Erythroblast (primary cell): ENCODE data around the gene APOM.

Experiments used
- GATA1 ChIP-seq: IDR thresholded peaks from 2 replicates; pipeline ENCODE4 v1.6.1; 2011; ENCODE audit warnings: low read depth, mild to moderate bottlenecking, control low read depth, low read length, moderate library complexity
- POLR2A ChIP-seq: IDR thresholded peaks from 2 replicates; pipeline ENCODE4 v1.6.1; 2011; ENCODE audit warnings: mild to moderate bottlenecking, low read length

DNA sequence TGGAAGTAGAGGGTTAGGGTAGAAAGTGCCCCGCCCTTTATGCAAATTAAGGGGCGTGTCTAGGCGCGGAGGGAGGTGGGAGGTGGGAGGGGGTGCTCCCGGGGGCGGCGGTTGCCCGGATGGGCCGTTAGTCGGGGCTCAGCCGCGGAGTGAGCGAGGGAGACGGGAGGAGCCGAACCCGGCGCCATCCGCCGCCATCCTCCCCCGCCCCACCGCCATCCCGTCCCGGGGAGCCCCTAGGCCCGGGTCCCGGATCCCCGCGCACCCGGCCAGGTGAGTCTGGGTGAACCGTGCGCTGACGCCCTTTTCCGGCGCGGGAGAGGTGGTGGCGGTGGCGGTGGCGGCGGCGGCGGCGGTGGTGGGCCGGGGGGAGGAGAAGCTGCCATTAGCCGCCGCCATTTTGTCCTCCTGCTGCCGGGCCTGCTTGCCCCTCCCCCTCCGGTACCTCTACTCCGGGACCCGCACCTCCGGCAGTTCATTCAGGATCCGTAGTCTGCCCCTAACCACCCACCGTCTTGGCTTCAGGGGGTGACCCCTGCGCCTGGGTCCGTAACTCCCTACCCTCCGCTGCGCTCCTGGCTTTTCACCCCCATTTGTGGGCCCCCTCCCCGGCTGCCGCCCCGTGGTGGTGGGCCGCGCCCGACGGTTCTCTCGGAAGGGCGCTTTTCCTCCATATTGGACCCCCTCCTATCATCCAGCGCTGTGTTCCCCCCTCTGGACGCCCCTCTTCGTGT, 34.9 kb upstream of the APOM start, which contains the start of gene PRRC2A:
- TF ChIP-seq POLR2A (no peak), GATA1 (no peak)
